A549 (cell line): ENCODE measurements around the gene STIMATE. TPM values are rescaled to one million over a fixed set of nuclear protein-coding genes. Genes with fewer than 3 reads are reported as not detected.

Experiments used
- ATAC-seq, 2 experiments: fragments of 200-7000 bp in 1 of 2; fragments of >200 bp in 1 of 2; cut with Nextera tagmentation in 1 of 2; cut with Tn5 transposase in 1 of 2; 3 replicates each; pipeline versions ENCODE4 v1.8.0 to v1.9.1; 2018 to 2020; ENCODE audit warnings: mild to moderate bottlenecking in 1 of 2, moderate library complexity in 1 of 2
- CTCF ChIA-PET: fragments of 300-600 bp; sonication (Branson Sonifier 250); formaldehyde crosslinking; extraction: SDS; loops from one replicate; lab custom pipeline; 2021; ENCODE audit warnings: antibody characterized with exemption, inconsistent platforms; lab: Yijun Ruan, JAX
- POLR2A ChIA-PET: fragments of 350-600 bp; formaldehyde crosslinking; extraction: SDS; loops from one replicate; lab custom pipeline; 2021; ENCODE audit warnings: antibody characterized with exemption, inconsistent platforms; lab: Yijun Ruan, JAX
- DNase-seq, 2 experiments: peaks; one replicate each; pipeline versions ENCODE4 v3.0.0 to v3.0.0-alpha.2; 2011 to 2016; ENCODE audit warnings: low read depth in 1 of 2, low spot score in 1 of 2
- FAIRE-seq: peaks from 2 replicates; lab custom pipeline; 2011; peaks lifted over from hg19 to GRCh38; lab: Jason Lieb, UNC
- H3K27ac ChIP-seq, 2 experiments: fragments of >200 bp; sonication (Bioruptor Twin); formaldehyde crosslinking; 3 replicates each; pipeline ENCODE4 v1.5.1; 2016 to 2017
- H3K4me1 ChIP-seq: fragments of >200 bp; sonication (Bioruptor Twin); formaldehyde crosslinking; 3 replicates; pipeline ENCODE4 v1.6.1; 2016
- H3K4me2 ChIP-seq: fragments of >200 bp; sonication (Bioruptor Twin); formaldehyde crosslinking; 3 replicates; pipeline ENCODE4 v1.6.1; 2016
- H3K4me3 ChIP-seq: fragments of >200 bp; sonication (Bioruptor Twin); formaldehyde crosslinking; 3 replicates; pipeline ENCODE4 v1.5.1; 2016
- H3K9me3 ChIP-seq: fragments of >200 bp; sonication (Bioruptor Twin); formaldehyde crosslinking; 3 replicates; pipeline ENCODE4 v1.6.1; 2016
- CBX8 ChIP-seq: fragments of 200-600 bp; sonication (generic); IDR thresholded peaks from 2 replicates; pipeline ENCODE4 v1.6.1; 2016
- E2F6 ChIP-seq: IDR thresholded peaks from 2 replicates; pipeline ENCODE4 v1.6.1; 2012; ENCODE audit warnings: low read depth, borderline replicate concordance
- FOSL2 ChIP-seq, 2 experiments: fragments of 450-650 bp in 1 of 2; fragments of >200 bp in 1 of 2; sonication (Bioruptor Twin) in 1 of 2; formaldehyde crosslinking; IDR thresholded peaks; 2 replicates each; pipeline versions ENCODE4 v1.5.0 to v1.6.1; 2016 to 2020; ENCODE audit warnings: mild to moderate bottlenecking in 1 of 2, moderate library complexity in 1 of 2
- GATA3 ChIP-seq: IDR thresholded peaks from 2 replicates; pipeline ENCODE4 v1.6.1; 2012; ENCODE audit warnings: borderline replicate concordance
- HES2 ChIP-seq: fragments of >200 bp; sonication (Bioruptor Twin); formaldehyde crosslinking; IDR thresholded peaks from 2 replicates; pipeline ENCODE4 v1.6.1; 2016
- HEYL ChIP-seq: fragments of 250-450 bp; sonication (Bioruptor Pico); IDR thresholded peaks from 2 replicates; pipeline ENCODE4 v1.8.0; 2021; ENCODE audit warnings: mild to moderate bottlenecking, moderate library complexity
- KDM5A ChIP-seq: fragments of 200-600 bp; sonication (generic); IDR thresholded peaks from 2 replicates; pipeline ENCODE4 v1.6.1; 2016; ENCODE audit warnings: antibody characterized with exemption, mild to moderate bottlenecking
- NFE2L2 ChIP-seq: fragments of 150-350 bp; conservative IDR thresholded peaks from 2 replicates; pipeline ENCODE4 v1.6.1; 2014; ENCODE audit warnings: low read length
- PBX3 ChIP-seq: IDR thresholded peaks from 2 replicates; pipeline ENCODE4 v1.6.1; 2012
- POLR2A ChIP-seq: IDR thresholded peaks from 2 replicates; pipeline ENCODE4 v1.6.1; 2012; ENCODE audit warnings: mild to moderate bottlenecking, low read length
- RAD21 ChIP-seq, 2 experiments: fragments of >200 bp in 1 of 2; sonication (Bioruptor Twin) in 1 of 2; formaldehyde crosslinking in 1 of 2; IDR thresholded peaks in 1 of 2; conservative IDR thresholded peaks in 1 of 2; 2 replicates in 1 of 2; 3 replicates in 1 of 2; pipeline ENCODE4 v1.6.1; 2012 to 2018; ENCODE audit warnings: inconsistent platforms in 1 of 2
- RARB ChIP-seq: fragments of 250-450 bp; sonication (Bioruptor Pico); IDR thresholded peaks from 2 replicates; pipeline ENCODE4 v1.8.0; 2021; ENCODE audit warnings: mild to moderate bottlenecking, moderate library complexity
- RCOR1 ChIP-seq: fragments of 150-350 bp; IDR thresholded peaks from 2 replicates; pipeline ENCODE4 v1.6.1; 2014; ENCODE audit warnings: antibody characterized with exemption, low read length, low read depth
- SMC3 ChIP-seq: fragments of >200 bp; sonication (Bioruptor Twin); formaldehyde crosslinking; IDR thresholded peaks from 3 replicates; pipeline ENCODE4 v1.6.1; 2018; ENCODE audit warnings: inconsistent platforms
- USF2 ChIP-seq: fragments of 450-650 bp; IDR thresholded peaks from 2 replicates; pipeline ENCODE4 v1.6.1; 2014; ENCODE audit warnings: antibody characterized with exemption
- ZC3H11A ChIP-seq: fragments of 450-650 bp; IDR thresholded peaks from 2 replicates; pipeline ENCODE4 v1.6.1; 2014; ENCODE audit warnings: antibody characterized with exemption, mild to moderate bottlenecking
- WGBS: methylation state at CpG from one replicate; pipeline ENCODE4 v1.1.6; 2017; ENCODE audit errors: missing lambda C conversion rate; 5-methylcytosine and 5-hydroxymethylcytosine counted together
- polyA plus RNA-seq, 4 experiments: library from polyadenylated mRNA; depleted of rRNA in 3 of 4; stranded (reverse); fragments of >200 nt; fragmentation: RNase III in 1 of 4; extraction: RNeasy Plus Mini Kit Qiagen cat#74134 plus additional on column Dnase treatment in 1 of 4; gene quantifications; 2 replicates in 3 of 4; 3 replicates in 1 of 4; pipeline ENCODE4 v1.2.3, GENCODE V29; 2011 to 2017
- TF ChIP-seq, protein P1 (sequence below): fragments of >200 bp; sonication (Bioruptor Twin); formaldehyde crosslinking; IDR thresholded peaks from 3 replicates; pipeline ENCODE4 v1.5.1; 2016
- TF ChIP-seq, protein P2 (sequence below): fragments of >200 bp; sonication (Bioruptor Twin); formaldehyde crosslinking; IDR thresholded peaks from 3 replicates; pipeline ENCODE4 v1.6.1; 2016
- TF ChIP-seq, protein P3 (sequence below): fragments of 150-350 bp; IDR thresholded peaks from 2 replicates; pipeline ENCODE4 v1.6.1; 2014; ENCODE audit warnings: low read depth, mild to moderate bottlenecking, low read length

STIMATE gene
- polyA plus RNA-seq, 2 of the 4 experiments (the other 2 are of a cell fraction) = 5.2 to 5.5 TPM

- FAIRE-seq (no peak), DNase-seq (peak; percentile 37 to 40), ATAC-seq (peak; percentile 78 to 90; a peak in 4 of 6 replicates)
- Histone ChIP-seq H3K4me1 (no peaks in the 10 kb centered on the region), H3K9me3 (no peaks in the 10 kb centered on the region), H3K27ac (no peak overlapping the region), H3K4me3 (no peak overlapping the region), H3K4me2 (no peak overlapping the region)
- ChIA-PET POLR2A (interaction anchor here (0.6 kb wide), 1 partner anchor 225 kb away, joined by 3 read pairs; the partner anchor contains the start of gene SFMBT1), CTCF (interaction anchor here (0.5 to 1.9 kb wide), 10 partner anchors 9 to 391 kb away, joined by 3 to 6 read pairs (median 4); no protein-coding TSS in a partner anchor)
- TF ChIP-seq HES2 = no peak
- no peak for TF ChIP-seq CBX8
- TF ChIP-seq SMC3 = 0 out of 3 replicates have a peak, but pooled peaks have one; percentile 17
- TF ChIP-seq, protein P1, sequence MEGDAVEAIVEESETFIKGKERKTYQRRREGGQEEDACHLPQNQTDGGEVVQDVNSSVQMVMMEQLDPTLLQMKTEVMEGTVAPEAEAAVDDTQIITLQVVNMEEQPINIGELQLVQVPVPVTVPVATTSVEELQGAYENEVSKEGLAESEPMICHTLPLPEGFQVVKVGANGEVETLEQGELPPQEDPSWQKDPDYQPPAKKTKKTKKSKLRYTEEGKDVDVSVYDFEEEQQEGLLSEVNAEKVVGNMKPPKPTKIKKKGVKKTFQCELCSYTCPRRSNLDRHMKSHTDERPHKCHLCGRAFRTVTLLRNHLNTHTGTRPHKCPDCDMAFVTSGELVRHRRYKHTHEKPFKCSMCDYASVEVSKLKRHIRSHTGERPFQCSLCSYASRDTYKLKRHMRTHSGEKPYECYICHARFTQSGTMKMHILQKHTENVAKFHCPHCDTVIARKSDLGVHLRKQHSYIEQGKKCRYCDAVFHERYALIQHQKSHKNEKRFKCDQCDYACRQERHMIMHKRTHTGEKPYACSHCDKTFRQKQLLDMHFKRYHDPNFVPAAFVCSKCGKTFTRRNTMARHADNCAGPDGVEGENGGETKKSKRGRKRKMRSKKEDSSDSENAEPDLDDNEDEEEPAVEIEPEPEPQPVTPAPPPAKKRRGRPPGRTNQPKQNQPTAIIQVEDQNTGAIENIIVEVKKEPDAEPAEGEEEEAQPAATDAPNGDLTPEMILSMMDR = peak; percentile 29
- TF ChIP-seq RAD21 (conservative IDR thresholded peaks at IDR 0.05 in 1 of 2, IDR thresholded peaks at IDR 0.05 in 1 of 2) = peak; percentile 13 to 35; a peak in 3 of 5 replicates
- TF ChIP-seq HEYL = no peak
- WGBS = 47% methylated on average over 8 of the region's 11 CpGs
Measured at GRCh38 chr3:52820736-52821135, 76.6 kb downstream of the STIMATE start.

DNA sequence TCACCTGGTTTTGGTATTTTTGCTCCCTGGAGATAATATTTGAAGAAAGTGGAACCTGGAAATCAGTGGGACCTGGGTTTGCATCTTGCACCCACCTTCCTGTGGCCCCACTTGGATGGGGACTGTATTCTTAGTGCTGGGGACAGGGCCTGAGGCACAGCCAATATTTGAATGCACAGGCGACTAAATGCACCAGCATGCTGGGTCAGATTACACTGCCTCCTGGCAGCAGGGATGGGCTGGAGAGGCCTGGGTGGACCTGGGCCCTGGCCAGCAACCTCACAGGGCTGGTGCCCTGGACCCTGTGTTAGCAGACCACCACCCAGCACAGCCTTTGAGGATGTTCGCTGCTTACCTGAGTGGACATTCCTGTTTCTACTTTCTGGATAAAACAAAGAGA is 77.4 kb downstream of the STIMATE start:
- Histone ChIP-seq H3K9me3 (no peaks in the 10 kb centered on the region), H3K27ac (no peak overlapping the region), H3K4me3 (no peak overlapping the region), H3K4me1 (no peaks in the 10 kb centered on the region), H3K4me2 (no peak overlapping the region)
- CTCF ChIA-PET = interaction anchor here (0.5 to 1.9 kb wide), 4 partner anchors 12 to 391 kb away, joined by 3 to 6 read pairs (median 3); partner anchors contain the start of gene ITIH3
- DNase-seq (no peak), FAIRE-seq (no peak), ATAC-seq (no peak)
- POLR2A ChIA-PET = no interaction called here
- no peak for TF ChIP-seq E2F6
- no peak for TF ChIP-seq POLR2A
- no peak for TF ChIP-seq RCOR1
- TF ChIP-seq RARB (CRISPR knock-in tag) = no peak
- no peak for TF ChIP-seq FOSL2 (IDR thresholded peaks at IDR 0.05)
- no peak for TF ChIP-seq FOSL2 (CRISPR knock-in tag; IDR thresholded peaks at IDR 0.05)
- TF ChIP-seq, protein P2, sequence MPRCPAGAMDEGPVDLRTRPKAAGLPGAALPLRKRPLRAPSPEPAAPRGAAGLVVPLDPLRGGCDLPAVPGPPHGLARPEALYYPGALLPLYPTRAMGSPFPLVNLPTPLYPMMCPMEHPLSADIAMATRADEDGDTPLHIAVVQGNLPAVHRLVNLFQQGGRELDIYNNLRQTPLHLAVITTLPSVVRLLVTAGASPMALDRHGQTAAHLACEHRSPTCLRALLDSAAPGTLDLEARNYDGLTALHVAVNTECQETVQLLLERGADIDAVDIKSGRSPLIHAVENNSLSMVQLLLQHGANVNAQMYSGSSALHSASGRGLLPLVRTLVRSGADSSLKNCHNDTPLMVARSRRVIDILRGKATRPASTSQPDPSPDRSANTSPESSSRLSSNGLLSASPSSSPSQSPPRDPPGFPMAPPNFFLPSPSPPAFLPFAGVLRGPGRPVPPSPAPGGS = no peak
- TF ChIP-seq HEYL = no peak
- TF ChIP-seq KDM5A = no peak
- no peak for TF ChIP-seq GATA3
- no peak for TF ChIP-seq PBX3
- TF ChIP-seq, protein P3, sequence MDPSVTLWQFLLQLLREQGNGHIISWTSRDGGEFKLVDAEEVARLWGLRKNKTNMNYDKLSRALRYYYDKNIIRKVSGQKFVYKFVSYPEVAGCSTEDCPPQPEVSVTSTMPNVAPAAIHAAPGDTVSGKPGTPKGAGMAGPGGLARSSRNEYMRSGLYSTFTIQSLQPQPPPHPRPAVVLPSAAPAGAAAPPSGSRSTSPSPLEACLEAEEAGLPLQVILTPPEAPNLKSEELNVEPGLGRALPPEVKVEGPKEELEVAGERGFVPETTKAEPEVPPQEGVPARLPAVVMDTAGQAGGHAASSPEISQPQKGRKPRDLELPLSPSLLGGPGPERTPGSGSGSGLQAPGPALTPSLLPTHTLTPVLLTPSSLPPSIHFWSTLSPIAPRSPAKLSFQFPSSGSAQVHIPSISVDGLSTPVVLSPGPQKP = no peak
- no peak for TF ChIP-seq USF2
- TF ChIP-seq ZC3H11A = no peak
- no peak for TF ChIP-seq RAD21 (conservative IDR thresholded peaks at IDR 0.05 in 1 of 2, IDR thresholded peaks at IDR 0.05 in 1 of 2)
- no peak for TF ChIP-seq NFE2L2
- 88% methylated on average over 2 of the region's 2 CpGs for WGBS
